Caco-2 (cell line): Measurements from ENCODE around the gene TTLL5. TPM values are rescaled to one million over a fixed set of nuclear protein-coding genes. Genes with fewer than 3 reads are reported as not detected.

Experiments
- BruUV-seq: library from RNA; stranded (reverse); fragments of 400-500 nt; replicated peaks from 2 replicates; lab custom pipeline; 2021; lab: Mats Ljungman, UMichigan
- CTCF ChIA-PET: fragments of 300-600 bp; sonication (Branson Sonifier 250); formaldehyde crosslinking; loops from one replicate; lab custom pipeline; 2022; ENCODE audit warnings: antibody characterized with exemption; lab: Charles Lee
- POLR2A ChIA-PET: fragments of 300-600 bp; sonication (Branson Sonifier 250); formaldehyde crosslinking; loops from one replicate; lab custom pipeline; 2022; ENCODE audit warnings: antibody characterized with exemption; lab: Charles Lee
- DNase-seq, 2 experiments: peaks; one replicate each; pipeline versions ENCODE4 v3.0.0 to v3.0.0-alpha.2; 2020 to 2022
- H3K27me3 ChIP-seq: replicated peaks from 2 replicates; pipeline ENCODE4 v1.6.0; 2011; ENCODE audit warnings: low read length; ENCODE audit not compliant: control insufficient read depth, insufficient read depth
- H3K36me3 ChIP-seq: 2 replicates; pipeline ENCODE4 v1.5.1; 2011; ENCODE audit warnings: low read length; ENCODE audit not compliant: control insufficient read depth, insufficient read depth
- H3K4me1 ChIP-seq: fragments of 250-450 bp; sonication (Bioruptor Pico); 2 replicates; pipeline ENCODE4 v1.5.1; 2020; ENCODE audit warnings: mild to moderate bottlenecking
- H3K4me3 ChIP-seq: 2 replicates; pipeline ENCODE4 v1.5.1; 2011; ENCODE audit warnings: low read depth, mild to moderate bottlenecking, control low read depth, low read length
- H3K9me3 ChIP-seq: fragments of 250-450 bp; sonication (Bioruptor Pico); 2 replicates; pipeline ENCODE4 v1.5.1; 2020; ENCODE audit warnings: mild to moderate bottlenecking, moderate library complexity
- H3K27ac Mint-ChIP-seq: one replicate; pipeline ENCODE4 v1.8.0; 2022; ENCODE audit warnings: mixed read lengths; ENCODE audit not compliant: unreplicated experiment
- H3K27me3 Mint-ChIP-seq: one replicate; pipeline ENCODE4 v1.8.0; 2022; ENCODE audit warnings: mixed read lengths; ENCODE audit not compliant: insufficient read depth, unreplicated experiment
- H3K36me3 Mint-ChIP-seq: one replicate; pipeline ENCODE4 v1.8.0; 2022; ENCODE audit warnings: mild to moderate bottlenecking, mixed read lengths; ENCODE audit not compliant: insufficient read depth, unreplicated experiment
- H3K4me1 Mint-ChIP-seq: one replicate; pipeline ENCODE4 v1.8.0; 2022; ENCODE audit warnings: low read depth, mixed read lengths; ENCODE audit not compliant: unreplicated experiment
- H3K4me3 Mint-ChIP-seq: one replicate; pipeline ENCODE4 v1.8.0; 2022; ENCODE audit warnings: mild to moderate bottlenecking, moderate library complexity, mixed read lengths; ENCODE audit not compliant: unreplicated experiment
- H3K9me3 Mint-ChIP-seq: one replicate; pipeline ENCODE4 v1.8.0; 2022; ENCODE audit warnings: mixed read lengths; ENCODE audit not compliant: unreplicated experiment
- CTCF ChIP-seq, 2 experiments: fragments of 200-600 bp in 1 of 2; IDR thresholded peaks; 1 replicate in 1 of 2; 2 replicates in 1 of 2; pipeline versions ENCODE4 v1.5.1 to v1.8.0; 2011 to 2022; ENCODE audit warnings: antibody characterized with exemption in 1 of 2, control low read depth in 1 of 2, inconsistent platforms in 1 of 2, low read depth in 1 of 2, low read length in 1 of 2, mild to moderate bottlenecking in 1 of 2, moderate library complexity in 1 of 2; ENCODE audit not compliant: insufficient read depth in 1 of 2, severe bottlenecking in 1 of 2, unreplicated experiment in 1 of 2
- intact Hi-C: fragments of 100-400 bp; cut with micrococcal nuclease; formaldehyde crosslinking; loops from one replicate; pipeline ENCODE4 v1.10.0; 2022; ENCODE audit not compliant: unreplicated experiment
- total RNA-seq: library from RNA; stranded (reverse); gene quantifications from 2 replicates; pipeline ENCODE4 v1.2.3, GENCODE V29; 2022

The TTLL5 gene
- total RNA-seq, 1 experiment from 2014 or later, result 38.2 TPM

GRCh38 chr14:75720116-75720515 lies 59.1 kb downstream of the TTLL5 start:
- no peaks in the 10 kb centered on the region for H3K36me3 Mint-ChIP-seq
- no peak overlapping the region for H3K27ac Mint-ChIP-seq
- Histone ChIP-seq H3K9me3 (no peaks in the 10 kb centered on the region), H3K36me3 (peaks cover 2% of the 10 kb centered on the region; the same call in 1 of the 2 replicates), H3K4me3 (no peak overlapping the region), H3K27me3 (no peaks in the 10 kb centered on the region), H3K4me1 (no peaks in the 10 kb centered on the region)
- CTCF ChIA-PET, result no interaction called here
- no peak overlapping the region for H3K4me3 Mint-ChIP-seq
- H3K9me3 Mint-ChIP-seq, result no peaks in the 10 kb centered on the region
- no peaks in the 10 kb centered on the region for H3K4me1 Mint-ChIP-seq
- no peaks in the 10 kb centered on the region for H3K27me3 Mint-ChIP-seq
- no TSS peak for BruUV-seq
- TF ChIP-seq CTCF (IDR thresholded peaks at IDR 0.05; ENCODE audit: insufficient read depth in 1 of 2, low read depth in 1 of 2, low read length in 1 of 2, severe bottlenecking in 1 of 2, unreplicated experiment in 1 of 2), result no peak
- DNase-seq, result no peak
- POLR2A ChIA-PET, result no interaction called here
- intact Hi-C loops, result no loop called here

GRCh38 chr14:75720842-75721498 lies 59.9 kb downstream of the TTLL5 start:
- H3K4me3 ChIP-seq, result no peak overlapping the region
- CTCF ChIA-PET, result no interaction called here
- peaks cover 2% of the 10 kb centered on the region; the same call in 1 of the 2 replicates for H3K36me3 ChIP-seq
- Mint-ChIP-seq H3K27ac (no peak overlapping the region), H3K9me3 (no peaks in the 10 kb centered on the region), H3K4me1 (no peaks in the 10 kb centered on the region), H3K27me3 (no peaks in the 10 kb centered on the region), H3K4me3 (no peak overlapping the region), H3K36me3 (peaks cover 5% of the 10 kb centered on the region)
- POLR2A ChIA-PET, result no interaction called here
- no peaks in the 10 kb centered on the region for H3K9me3 ChIP-seq
- no peak for TF ChIP-seq CTCF (IDR thresholded peaks at IDR 0.05; ENCODE audit: insufficient read depth in 1 of 2, low read depth in 1 of 2, low read length in 1 of 2, severe bottlenecking in 1 of 2, unreplicated experiment in 1 of 2)
- no peak for DNase-seq
- BruUV-seq, result no TSS peak
- intact Hi-C loops, result no loop called here
- H3K27me3 ChIP-seq, result no peaks in the 10 kb centered on the region
- H3K4me1 ChIP-seq, result no peaks in the 10 kb centered on the region

- ChIA-PET CTCF (no interaction called here), POLR2A (no interaction called here)
- H3K27me3 Mint-ChIP-seq, result no peaks in the 10 kb centered on the region
- H3K27me3 ChIP-seq, result no peaks in the 10 kb centered on the region
- H3K4me3 ChIP-seq, result no peak overlapping the region
- H3K4me1 ChIP-seq, result no peaks in the 10 kb centered on the region
- H3K36me3 ChIP-seq, result peaks cover 2% of the 10 kb centered on the region; the same call in 1 of the 2 replicates
- H3K27ac Mint-ChIP-seq, result no peak overlapping the region
- BruUV-seq, result no TSS peak
- no peaks in the 10 kb centered on the region for H3K9me3 Mint-ChIP-seq
- no peaks in the 10 kb centered on the region for H3K4me1 Mint-ChIP-seq
- no peak for DNase-seq
- peaks cover 5% of the 10 kb centered on the region for H3K36me3 Mint-ChIP-seq
- intact Hi-C loops, result no loop called here
- no peak for TF ChIP-seq CTCF (IDR thresholded peaks at IDR 0.05; ENCODE audit: insufficient read depth in 1 of 2, low read depth in 1 of 2, low read length in 1 of 2, severe bottlenecking in 1 of 2, unreplicated experiment in 1 of 2)
- H3K4me3 Mint-ChIP-seq, result no peak overlapping the region
- no peaks in the 10 kb centered on the region for H3K9me3 ChIP-seq
Observed at GRCh38 chr14:75723716-75724115, 62.7 kb downstream of the TTLL5 start.
